Posterior cingulate gyrus (tissue), 11 donors: ENCODE measurements around the gene HIVEP1.
"Not testable (repeated sequence)": the region's sequence is repeated elsewhere in the genome, so short reads cannot be mapped to it uniquely, and the experiment has no call there.

Experiments
- DNase-seq, 10 donors: peaks; one replicate each; pipeline versions ENCODE4 v3.0.0 to v3.0.0-alpha.2; 2020 to 2021; ENCODE audit warnings: mixed read lengths in 3 of 10
- intact Hi-C: fragments of 100-400 bp; cut with DNase I; formaldehyde crosslinking; loops from one replicate; pipeline ENCODE4 v1.15.1; 2023

Gene HIVEP1

GRCh38 chr6:12147557-12148316 lies 135.6 kb downstream of the HIVEP1 start:
- intact Hi-C loops = no loop called here
- no peak for DNase-seq

- DNase-seq = no peak
- intact Hi-C loops = no loop called here
Observed at GRCh38 chr6:12148317-12148801, 136.2 kb downstream of the HIVEP1 start.

GRCh38 chr6:12148841-12149240 lies 136.7 kb downstream of the HIVEP1 start:
- intact Hi-C loops = no loop called here
- no peak for DNase-seq

GRCh38 chr6:12149944-12150510 lies 137.9 kb downstream of the HIVEP1 start:
- intact Hi-C loops = loop anchor here (2.0 to 10.0 kb wide), 2 partner anchors 85 to 455 kb away; no protein-coding TSS in a partner anchor

GRCh38 chr6:12150812-12151432 lies 138.8 kb downstream of the HIVEP1 start:
- DNase-seq = peak in 8 of 10 donors; percentile 27 to 91 (median 61)
- intact Hi-C loops = loop anchor here (2.0 to 10.0 kb wide), 2 partner anchors 84 to 454 kb away; no protein-coding TSS in a partner anchor

More at GRCh38 chr6:12149944-12150510, 137.9 kb downstream of the HIVEP1 start:
- DNase-seq = no peak

GRCh38 chr6:12151433-12151820 lies 139.3 kb downstream of the HIVEP1 start:
- intact Hi-C loops = loop anchor here (2.0 to 10.0 kb wide), 2 partner anchors 83 to 453 kb away; no protein-coding TSS in a partner anchor
- no peak for DNase-seq

GRCh38 chr6:12152023-12152970 lies 140.2 kb downstream of the HIVEP1 start:
- DNase-seq = no peak
- intact Hi-C loops = loop anchor here (10.0 kb wide), 1 partner anchor 453 kb away; no protein-coding TSS in a partner anchor

- intact Hi-C loops = loop anchor here (10.0 kb wide), 1 partner anchor 449 kb away; no protein-coding TSS in a partner anchor
- DNase-seq = not testable (repeated sequence)
Observed at GRCh38 chr6:12155769-12156168, 143.7 kb downstream of the HIVEP1 start.

GRCh38 chr6:12158686-12159415 lies 146.7 kb downstream of the HIVEP1 start:
- intact Hi-C loops = loop anchor here (10.0 kb wide), 1 partner anchor 446 kb away; no protein-coding TSS in a partner anchor

GRCh38 chr6:12160326-12160725 lies 148.2 kb downstream of the HIVEP1 start:
- DNase-seq = peak in 1 of 10 donors; percentile 74
- intact Hi-C loops = no loop called here

More at GRCh38 chr6:12158686-12159415, 146.7 kb downstream of the HIVEP1 start:
- no peak for DNase-seq

GRCh38 chr6:12162213-12162612 lies 150.1 kb downstream of the HIVEP1 start:
- intact Hi-C loops = no loop called here
- no peak for DNase-seq

GRCh38 chr6:12163149-12163548 lies 151.0 kb downstream of the HIVEP1 start:
- DNase-seq = no peak
- intact Hi-C loops = no loop called here

GRCh38 chr6:12163744-12164507 lies 151.8 kb downstream of the HIVEP1 start:
- intact Hi-C loops = no loop called here
- DNase-seq = peak in 1 of 10 donors; percentile 73

GRCh38 chr6:12164508-12164770 lies 152.3 kb downstream of the HIVEP1 start:
- intact Hi-C loops = no loop called here

GRCh38 chr6:12165297-12165696 lies 153.2 kb downstream of the HIVEP1 start:
- intact Hi-C loops = no loop called here
- DNase-seq = no peak

More at GRCh38 chr6:12164508-12164770, 152.3 kb downstream of the HIVEP1 start:
- no peak for DNase-seq

- intact Hi-C loops = no loop called here
- DNase-seq = no peak
Observed at GRCh38 chr6:12165722-12166280, 153.7 kb downstream of the HIVEP1 start.

GRCh38 chr6:12169377-12169776 lies 157.3 kb downstream of the HIVEP1 start:
- intact Hi-C loops = no loop called here
- no peak for DNase-seq

- intact Hi-C loops = no loop called here
- DNase-seq = no peak
Observed at GRCh38 chr6:12170351-12171092, 158.4 kb downstream of the HIVEP1 start.
